GM12801 (cell line): ENCODE measurements around the gene XRN1.

ENCODE experiments used
- TF ChIP-seq, protein P1 (sequence below): IDR thresholded peaks from one replicate; pipeline ENCODE4 v1.5.1; 2011; ENCODE audit warnings: control low read depth; ENCODE audit not compliant: insufficient read length; ENCODE audit errors: extremely low read depth

The XRN1 gene

DNA sequence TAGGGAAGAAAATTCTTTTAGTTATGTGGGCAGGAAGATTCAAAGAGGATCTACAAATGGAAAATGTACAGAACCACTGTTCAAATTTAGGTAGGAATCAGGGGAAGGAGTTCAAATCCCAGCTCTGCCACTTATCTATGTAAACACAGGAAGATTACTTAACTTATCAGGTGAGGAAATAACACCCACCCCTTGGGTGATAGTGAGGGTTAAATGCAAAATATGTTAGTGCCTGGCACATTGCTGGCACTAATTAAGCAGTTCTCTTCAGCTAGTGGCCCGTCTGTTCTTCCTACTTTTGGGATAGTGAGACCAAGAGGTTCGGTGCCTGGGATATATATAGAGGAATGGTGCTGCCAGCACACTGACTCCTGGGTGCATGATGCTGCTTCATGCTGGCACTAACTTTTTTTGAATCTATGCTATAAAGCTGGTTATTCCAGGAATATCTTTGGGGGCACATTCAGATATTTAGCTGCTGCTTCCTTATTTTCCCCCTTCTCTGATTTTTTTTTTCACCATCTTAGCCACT, 83.8 kb downstream of the XRN1 start:
- TF ChIP-seq, protein P1, sequence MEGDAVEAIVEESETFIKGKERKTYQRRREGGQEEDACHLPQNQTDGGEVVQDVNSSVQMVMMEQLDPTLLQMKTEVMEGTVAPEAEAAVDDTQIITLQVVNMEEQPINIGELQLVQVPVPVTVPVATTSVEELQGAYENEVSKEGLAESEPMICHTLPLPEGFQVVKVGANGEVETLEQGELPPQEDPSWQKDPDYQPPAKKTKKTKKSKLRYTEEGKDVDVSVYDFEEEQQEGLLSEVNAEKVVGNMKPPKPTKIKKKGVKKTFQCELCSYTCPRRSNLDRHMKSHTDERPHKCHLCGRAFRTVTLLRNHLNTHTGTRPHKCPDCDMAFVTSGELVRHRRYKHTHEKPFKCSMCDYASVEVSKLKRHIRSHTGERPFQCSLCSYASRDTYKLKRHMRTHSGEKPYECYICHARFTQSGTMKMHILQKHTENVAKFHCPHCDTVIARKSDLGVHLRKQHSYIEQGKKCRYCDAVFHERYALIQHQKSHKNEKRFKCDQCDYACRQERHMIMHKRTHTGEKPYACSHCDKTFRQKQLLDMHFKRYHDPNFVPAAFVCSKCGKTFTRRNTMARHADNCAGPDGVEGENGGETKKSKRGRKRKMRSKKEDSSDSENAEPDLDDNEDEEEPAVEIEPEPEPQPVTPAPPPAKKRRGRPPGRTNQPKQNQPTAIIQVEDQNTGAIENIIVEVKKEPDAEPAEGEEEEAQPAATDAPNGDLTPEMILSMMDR, result no peak

DNA sequence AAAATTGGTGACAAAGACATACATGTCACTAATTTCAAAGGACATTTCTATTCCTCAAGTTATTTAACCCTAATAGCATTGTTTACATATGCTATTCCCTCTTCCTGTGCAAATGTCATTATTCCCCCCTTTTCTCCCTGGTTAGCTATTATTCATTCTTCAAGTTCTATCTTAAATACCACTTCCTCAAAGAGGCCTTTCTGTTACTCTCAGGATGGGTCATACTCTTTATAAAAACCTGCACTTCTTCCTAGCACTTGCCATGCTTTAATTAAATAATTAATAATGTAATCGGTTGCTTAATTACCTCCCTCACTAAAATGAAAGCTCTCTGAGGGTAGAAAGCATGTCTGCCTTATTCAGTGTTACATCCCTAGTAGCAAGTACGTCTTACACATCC, 88.5 kb downstream of the XRN1 start:
- TF ChIP-seq, protein P1, result no peak

DNA sequence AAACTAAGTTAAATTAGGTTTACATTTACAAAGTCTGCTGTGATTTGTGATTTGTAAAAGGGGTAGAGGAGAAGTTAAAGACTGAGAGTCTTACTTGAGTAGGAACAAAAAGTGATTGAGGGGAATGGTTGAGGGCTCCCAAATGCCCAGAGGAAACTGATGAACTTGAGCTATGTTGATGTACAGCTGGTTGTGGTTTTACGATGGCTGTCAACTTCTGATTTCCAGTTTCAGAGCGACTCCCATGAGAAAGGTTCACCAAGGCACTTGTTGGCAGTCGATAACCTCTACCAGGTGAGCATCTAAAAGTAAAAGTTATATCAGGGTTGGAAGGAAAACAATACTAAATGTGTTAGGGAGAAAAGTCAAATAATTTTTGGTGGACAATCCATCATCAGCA, 91.0 kb downstream of the XRN1 start:
- TF ChIP-seq, protein P1, result no peak

DNA sequence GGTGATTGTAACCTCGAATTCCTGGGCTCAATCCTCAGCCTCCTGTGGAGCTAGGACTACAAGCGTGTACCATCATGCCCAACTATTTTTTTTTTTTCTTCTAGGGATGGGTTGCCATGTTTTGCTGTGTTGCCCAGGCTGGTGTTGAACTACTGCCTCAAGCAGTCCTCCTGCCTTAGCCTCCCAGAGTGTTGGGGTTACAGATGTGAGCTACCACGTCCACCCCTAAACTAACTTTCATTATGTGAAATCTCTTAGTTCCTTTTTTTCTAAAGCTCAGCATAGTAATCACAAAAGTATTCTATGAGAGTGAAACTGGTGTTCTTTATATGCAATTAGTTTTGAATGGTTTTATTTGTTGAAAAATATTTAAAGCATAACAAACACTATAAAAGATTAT, 92.1 kb downstream of the XRN1 start:
- TF ChIP-seq, protein P1, result no peak

DNA sequence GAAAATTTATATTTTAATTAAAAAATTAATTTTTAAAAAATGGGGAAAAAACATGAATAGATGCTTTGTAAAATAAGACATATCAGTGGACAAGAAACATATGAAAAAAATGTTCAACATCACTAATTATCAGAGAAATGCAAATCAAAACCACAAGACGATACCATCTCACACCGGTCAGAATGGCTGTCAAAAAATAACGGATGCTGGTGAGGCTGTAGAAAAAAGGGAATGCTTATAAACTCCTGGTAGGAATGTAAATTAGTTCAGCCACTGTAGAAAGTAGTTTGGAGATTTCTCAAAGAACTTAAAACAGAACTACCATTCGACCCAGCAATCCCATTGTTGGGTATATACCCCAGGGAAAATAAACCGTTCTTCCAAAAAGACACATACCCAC, 93.8 kb downstream of the XRN1 start:
- TF ChIP-seq, protein P1, result no peak

DNA sequence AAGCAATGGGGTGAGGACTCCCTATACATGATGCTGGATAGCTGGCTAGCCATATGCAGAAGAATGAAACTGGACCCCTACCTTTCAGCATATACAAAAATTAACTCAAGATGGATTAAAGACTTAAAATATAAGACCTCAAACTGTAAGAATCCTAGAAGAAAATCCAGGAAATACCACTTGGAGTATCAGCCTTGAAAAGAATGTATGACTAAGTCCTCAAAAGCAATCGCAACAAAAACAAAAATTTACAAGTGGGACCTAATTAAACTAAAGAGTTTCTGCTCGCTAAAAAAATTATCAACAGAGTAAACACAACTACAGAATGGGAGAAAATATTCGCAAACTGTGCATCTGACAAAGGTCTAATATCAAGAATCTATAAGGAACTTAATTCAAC, 94.3 kb downstream of the XRN1 start:
- TF ChIP-seq, protein P1, result no peak

DNA sequence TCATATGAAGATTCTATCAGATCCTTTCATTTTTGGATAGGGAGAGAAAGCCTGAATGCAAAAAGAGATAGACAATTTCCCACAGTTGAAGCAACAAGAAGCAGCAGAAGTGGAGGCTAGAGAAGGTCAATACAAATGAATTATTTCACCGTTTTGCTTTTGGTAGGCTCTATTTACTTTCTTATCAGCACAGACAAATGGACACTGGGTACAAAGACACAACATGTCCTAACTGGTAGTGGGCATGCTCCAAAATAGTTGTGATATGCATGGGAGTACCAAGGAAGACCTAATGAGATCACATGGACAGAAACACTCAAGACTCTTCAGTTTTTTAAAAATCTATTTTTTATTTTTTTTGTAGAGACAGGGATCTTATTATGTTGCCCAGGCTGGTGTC, 99.4 kb downstream of the XRN1 start:
- TF ChIP-seq, protein P1, result no peak

DNA sequence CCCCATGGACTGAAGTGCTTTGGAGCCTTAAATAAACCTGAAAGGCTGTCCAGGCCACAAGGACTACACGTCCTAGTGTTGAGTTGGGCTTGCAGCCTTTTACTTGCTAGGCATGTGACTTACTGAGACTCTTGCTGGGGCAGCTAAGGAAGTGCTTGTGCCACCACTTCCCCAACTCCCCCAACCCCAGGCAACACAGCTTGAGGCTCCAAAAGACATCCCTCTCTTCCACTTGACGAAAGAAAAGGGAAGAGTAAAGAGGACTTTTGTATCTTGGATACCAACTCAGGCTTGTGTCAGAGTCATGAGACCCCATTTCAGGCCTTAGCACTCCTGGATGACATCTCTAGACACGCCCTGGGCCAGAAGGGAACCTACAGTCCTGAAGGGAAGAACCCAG, 109.8 kb downstream of the XRN1 start:
- TF ChIP-seq, protein P1, result no peak
